ENCODE measurements around the gene GDPD5.
"Not testable (repeated sequence)": the region's sequence is repeated elsewhere in the genome, so short reads cannot be mapped to it uniquely, and the experiment has no call there.

GDPD5 gene

GRCh38 chr11:75409971-75410370, 115.8 kb downstream of the GDPD5 start:
- DNase-seq (ENCODE audit: low read depth, low spot score); H3K27ac ChIP-seq: not testable (repeated sequence)

GRCh38 chr11:75408957-75409219, 116.9 kb downstream of the GDPD5 start:
- H3K27ac ChIP-seq: no peak overlapping the region

GRCh38 chr11:75406338-75406777, 119.4 kb downstream of the GDPD5 start:
- DNase-seq (ENCODE audit: low read depth, low spot score): no peak
- H3K27ac ChIP-seq: peak overlapping the region; percentile 7

More at GRCh38 chr11:75408957-75409219, 116.9 kb downstream of the GDPD5 start:
- no peak for DNase-seq (ENCODE audit: low read depth, low spot score)

DNA sequence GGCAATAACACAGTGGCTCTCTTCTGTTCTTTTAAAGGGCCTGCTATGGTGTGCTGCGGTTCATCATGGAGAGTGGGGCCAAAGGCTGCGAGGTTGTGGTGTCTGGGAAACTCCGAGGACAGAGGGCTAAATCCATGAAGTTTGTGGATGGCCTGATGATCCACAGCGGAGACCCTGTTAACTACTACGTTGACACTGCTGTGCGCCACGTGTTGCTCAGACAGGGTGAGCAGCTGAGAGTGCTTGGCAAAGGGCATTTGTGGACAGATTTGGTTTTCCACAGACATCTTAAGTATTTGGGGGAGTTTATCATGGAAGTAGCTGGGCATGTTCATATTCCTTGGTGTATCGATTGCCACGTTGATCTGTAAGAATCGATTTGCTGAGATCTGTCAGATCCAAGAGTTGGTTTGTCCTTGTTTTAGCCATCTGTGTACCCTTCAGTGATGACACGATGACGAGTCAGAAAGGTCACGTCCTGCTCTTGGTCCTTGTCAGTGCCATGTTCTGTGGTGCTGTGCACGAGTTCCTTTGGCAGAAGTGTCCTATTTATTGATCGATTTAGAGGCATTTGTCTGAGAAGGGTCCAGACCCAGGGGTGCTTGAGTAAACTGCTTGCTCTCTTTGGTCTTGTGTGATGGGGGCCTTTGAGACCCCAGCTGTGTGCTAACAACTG, 121.6 kb downstream of the GDPD5 start:
- peak overlapping the region; percentile 3 for H3K27ac ChIP-seq
- DNase-seq (ENCODE audit: low read depth, low spot score): no peak

DNA sequence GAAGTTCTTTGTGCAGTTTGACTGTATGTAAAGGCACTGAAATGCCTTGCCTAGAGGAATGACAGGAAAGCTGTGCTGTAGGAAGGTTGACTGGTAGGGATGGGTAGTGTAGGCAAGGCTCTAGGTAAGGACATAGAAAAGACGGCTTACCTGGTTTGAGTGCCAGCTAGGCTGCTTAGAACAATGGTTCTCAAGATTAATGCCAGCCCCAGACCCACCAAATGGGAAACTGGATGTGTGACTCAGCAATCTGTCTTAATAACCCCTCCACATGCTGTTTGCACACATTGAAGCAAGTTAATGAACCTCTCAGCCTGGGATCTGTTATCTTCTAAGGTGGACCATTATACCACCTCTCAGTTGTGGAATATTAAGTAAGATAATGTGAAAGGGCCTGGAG, 122.7 kb downstream of the GDPD5 start:
- no peak for DNase-seq (ENCODE audit: low read depth, low spot score)
- H3K27ac ChIP-seq: peak overlapping the region; percentile 90

- DNase-seq (ENCODE audit: low read depth, low spot score): no peak
- H3K27ac ChIP-seq: peak overlapping the region; percentile 90
Measured at GRCh38 chr11:75402002-75402773, 123.6 kb downstream of the GDPD5 start.

GRCh38 chr11:75400146-75400865, 125.4 kb downstream of the GDPD5 start:
- H3K27ac ChIP-seq: peak overlapping the region; percentile 90
- no peak for DNase-seq (ENCODE audit: low read depth, low spot score)

- H3K27ac ChIP-seq: peak within 1 kb of the TSS; percentile 90
Measured at GRCh38 chr11:75399344-75400145, 126.2 kb downstream of the GDPD5 start, which contains the start of gene RPS3. TSS of gene RPS3 (plus strand) at chr11:75399518. CDS start at chr11:75399548, 30 bp downstream.

GRCh38 chr11:75398906-75399305, 126.8 kb downstream of the GDPD5 start:
- H3K27ac ChIP-seq: no peak overlapping the region
- DNase-seq (ENCODE audit: low read depth, low spot score): no peak

More at GRCh38 chr11:75399344-75400145, 126.2 kb downstream of the GDPD5 start, which contains the start of gene RPS3:
- peak; percentile 48 for DNase-seq (ENCODE audit: low read depth, low spot score)

GRCh38 chr11:75394085-75394840, 131.5 kb downstream of the GDPD5 start:
- DNase-seq (ENCODE audit: low read depth, low spot score): no peak

GRCh38 chr11:75389925-75390324, 135.8 kb downstream of the GDPD5 start:
- DNase-seq (ENCODE audit: low read depth, low spot score): no peak
- H3K27ac ChIP-seq: no peak overlapping the region

More at GRCh38 chr11:75394085-75394840, 131.5 kb downstream of the GDPD5 start:
- no peak overlapping the region for H3K27ac ChIP-seq

GRCh38 chr11:75389276-75389605, 136.5 kb downstream of the GDPD5 start:
- DNase-seq (ENCODE audit: low read depth, low spot score): no peak
- no peak overlapping the region for H3K27ac ChIP-seq

- H3K27ac ChIP-seq: no peak overlapping the region
- no peak for DNase-seq (ENCODE audit: low read depth, low spot score)
Measured at GRCh38 chr11:75388386-75389275, 137.1 kb downstream of the GDPD5 start.

GRCh38 chr11:75387736-75388294, 137.9 kb downstream of the GDPD5 start:
- no peak for DNase-seq (ENCODE audit: low read depth, low spot score)
- H3K27ac ChIP-seq: no peak overlapping the region

DNA sequence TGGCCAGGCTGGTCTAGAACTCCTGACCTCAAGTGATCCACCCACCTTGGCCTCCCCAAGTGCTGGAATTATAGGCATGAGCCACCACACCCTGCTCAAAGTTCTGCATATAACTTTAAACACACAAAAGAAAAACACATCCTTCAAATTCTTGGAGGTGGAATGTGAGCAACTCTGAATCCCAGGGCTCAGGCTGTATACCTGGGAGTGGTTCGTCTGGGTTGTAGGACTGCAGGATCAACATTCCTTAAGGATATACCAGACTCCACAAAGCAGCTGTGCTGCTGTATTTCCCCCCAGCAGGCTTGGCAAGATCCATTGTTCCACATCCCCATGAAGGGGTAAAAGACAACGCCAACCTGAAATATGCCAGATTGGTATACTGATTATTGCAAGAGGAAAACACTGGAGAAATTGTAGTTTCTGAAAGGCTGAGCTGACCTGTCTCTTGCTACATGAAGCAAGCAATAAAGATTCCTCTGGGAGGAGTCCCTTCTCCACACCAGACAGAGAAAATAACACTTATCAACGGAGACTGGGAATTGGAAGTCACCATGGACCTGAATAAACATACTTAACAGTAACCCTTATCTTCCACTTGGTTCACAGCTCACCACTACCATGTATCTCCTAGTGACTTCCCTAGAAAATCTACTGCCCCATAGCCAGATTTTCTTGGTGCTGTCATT, 138.7 kb downstream of the GDPD5 start:
- H3K27ac ChIP-seq: no peak overlapping the region
- DNase-seq (ENCODE audit: low read depth, low spot score): no peak

Data from epithelial cell of prostate (primary cell).